Inflammatory macrophage treated with lipopolysaccharide for 4 hours (primary cell): ENCODE results near the gene SMIM35.
A peak's percentile ranks its signal among the peaks of the same experiment; 100 is the strongest.
"Not testable (repeated sequence)": the region's sequence is repeated elsewhere in the genome, so short reads cannot be mapped to it uniquely, and the experiment has no call there.

ENCODE experiments used
- DNase-seq: peaks from one replicate; pipeline ENCODE4 v3.0.0-alpha.2; 2020

Gene SMIM35

DNA sequence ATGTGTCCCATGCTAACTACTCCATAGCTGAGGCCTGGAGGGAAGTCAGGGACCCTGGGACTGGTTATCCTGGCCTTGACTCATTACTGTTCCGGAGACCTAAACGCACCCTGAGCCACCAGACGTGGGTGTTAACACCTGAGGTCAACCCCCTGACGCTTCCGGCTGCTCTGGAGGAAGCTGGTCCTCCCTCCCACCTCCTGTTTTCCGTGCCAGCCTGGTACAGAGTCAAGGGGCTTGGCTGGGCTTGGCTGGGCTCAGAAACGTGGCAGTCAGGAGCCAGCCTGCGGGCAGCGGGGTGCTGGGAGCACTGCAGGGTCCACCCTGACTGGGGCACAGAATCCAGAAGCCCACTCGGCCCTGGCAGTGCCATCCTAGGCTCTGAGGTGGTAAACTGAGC lies 7.3 kb downstream of the SMIM35 start:
- no peak for DNase-seq

DNA sequence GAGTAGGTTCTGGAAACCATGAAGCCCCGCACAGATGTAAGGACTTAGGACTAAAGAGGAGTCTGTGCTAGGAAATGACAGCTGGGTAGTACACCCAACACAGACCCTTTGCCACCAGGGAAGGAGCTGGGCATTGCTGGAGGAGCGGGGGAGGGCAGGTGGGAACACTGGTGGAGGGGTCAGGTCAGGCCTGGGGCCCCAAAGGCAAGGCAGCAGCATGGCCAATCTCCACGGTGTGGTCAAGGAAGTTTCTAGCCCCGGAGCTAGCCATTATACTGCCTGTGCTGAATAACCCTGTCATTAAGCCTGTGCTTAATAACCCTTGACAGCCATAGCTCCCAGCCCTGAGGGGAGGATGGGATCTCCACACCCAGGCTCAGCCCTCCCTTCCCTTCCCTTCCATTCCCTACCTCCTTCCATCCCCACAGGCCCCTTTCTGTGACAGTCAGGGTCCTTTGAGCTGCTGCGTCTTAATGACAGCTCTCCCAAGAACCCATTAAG lies 7.8 kb downstream of the SMIM35 start:
- DNase-seq, result no peak

DNA sequence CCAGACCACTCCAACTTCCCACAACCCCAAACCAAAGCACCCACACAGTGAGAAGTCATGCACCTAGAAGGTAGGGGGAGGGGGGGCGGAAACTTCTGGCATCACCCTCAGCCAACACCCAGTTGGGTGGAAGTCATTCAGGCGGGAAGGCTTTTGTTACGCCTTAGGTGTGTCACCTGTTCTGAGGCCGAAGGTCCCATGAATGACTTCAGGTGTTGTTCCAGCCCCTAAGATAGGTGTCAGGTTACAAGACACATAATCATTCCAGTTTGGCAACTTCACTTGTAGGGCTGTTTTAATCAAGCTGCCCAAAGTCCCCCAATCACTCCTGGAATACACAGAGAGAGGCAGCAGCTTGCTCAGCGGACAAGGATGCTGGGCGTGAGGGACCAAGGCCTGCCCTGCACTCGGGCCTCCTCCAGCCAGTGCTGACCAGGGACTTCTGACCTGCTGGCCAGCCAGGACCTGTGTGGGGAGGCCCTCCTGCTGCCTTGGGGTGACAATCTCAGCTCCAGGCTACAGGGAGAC lies 9.9 kb downstream of the SMIM35 start, which contains the start of gene TMPRSS4:
TMPRSS4 (plus strand) TSS at position 325 of the 528 bp plus-strand sequence. CDS start 225 bp downstream, outside the sequence.
- DNase-seq, result no peak

DNA sequence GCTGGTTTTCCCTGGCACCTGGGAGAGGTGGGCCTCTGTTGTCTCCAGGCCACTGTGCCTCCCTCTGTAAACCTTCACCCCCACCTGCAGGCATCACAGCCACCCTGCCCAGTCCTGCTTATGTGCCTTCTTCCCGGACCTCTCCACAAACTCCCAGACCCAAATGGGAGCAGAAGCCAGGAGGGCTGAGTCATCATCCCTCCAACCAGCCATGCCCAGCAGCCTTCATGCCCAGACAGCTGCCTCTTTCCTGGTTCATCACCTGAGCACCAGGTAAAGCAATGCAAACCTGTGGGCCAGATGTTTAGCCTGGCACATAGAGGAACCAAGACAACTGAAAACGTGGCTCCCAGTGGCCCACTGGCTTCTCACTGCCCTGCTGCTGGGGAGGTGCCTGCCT lies 12.0 kb downstream of the SMIM35 start:
- DNase-seq, result no peak

DNA sequence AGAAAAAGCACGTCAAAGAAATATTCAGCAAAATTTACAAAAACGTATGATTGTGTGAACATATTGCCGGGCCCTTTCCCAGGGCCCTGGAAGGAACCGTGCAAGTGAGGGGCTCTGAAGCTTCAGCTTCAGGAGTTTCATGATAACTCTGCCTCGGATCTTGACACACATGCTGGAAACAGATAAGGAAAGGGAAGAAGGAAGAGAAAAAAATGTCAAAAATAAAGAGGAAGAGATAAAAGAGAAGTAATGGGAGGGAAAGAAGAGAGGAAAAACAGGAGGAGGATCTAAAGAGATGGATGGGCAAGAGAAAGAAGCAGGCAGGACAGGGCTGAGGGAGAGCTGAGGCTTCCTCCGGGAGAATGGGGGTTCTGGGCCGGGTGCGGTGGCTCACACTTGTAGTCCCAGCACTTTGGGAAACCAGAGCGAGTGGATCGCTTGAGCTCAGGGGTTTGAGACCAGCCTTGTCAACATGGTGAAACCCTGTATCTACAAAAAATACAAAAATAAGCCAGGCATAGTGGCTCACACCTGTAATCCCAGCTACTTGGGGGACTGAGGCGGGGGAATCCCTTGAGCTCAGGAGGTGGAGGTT lies 12.6 kb downstream of the SMIM35 start:
- DNase-seq, result no peak

DNA sequence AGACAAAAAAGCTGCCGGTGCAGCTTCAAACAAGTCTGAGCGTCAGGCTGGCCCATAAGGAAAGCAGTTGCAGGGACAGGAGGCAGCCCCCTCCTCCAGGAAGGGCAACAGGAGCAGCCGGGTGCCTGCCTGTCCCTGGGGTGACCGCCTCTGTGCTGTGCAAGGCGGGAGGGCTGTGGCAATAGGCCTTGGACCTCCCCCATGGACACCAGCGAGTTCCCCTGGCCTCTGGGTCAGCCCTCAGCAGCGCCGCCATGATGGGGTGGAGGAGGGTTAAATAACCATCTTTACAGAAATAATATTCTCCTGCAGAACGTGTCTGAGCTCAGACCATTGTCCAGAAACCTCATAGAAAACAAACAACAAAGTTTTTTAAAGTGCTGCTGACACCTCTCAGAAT lies 13.2 kb downstream of the SMIM35 start:
- DNase-seq, result no peak

DNA sequence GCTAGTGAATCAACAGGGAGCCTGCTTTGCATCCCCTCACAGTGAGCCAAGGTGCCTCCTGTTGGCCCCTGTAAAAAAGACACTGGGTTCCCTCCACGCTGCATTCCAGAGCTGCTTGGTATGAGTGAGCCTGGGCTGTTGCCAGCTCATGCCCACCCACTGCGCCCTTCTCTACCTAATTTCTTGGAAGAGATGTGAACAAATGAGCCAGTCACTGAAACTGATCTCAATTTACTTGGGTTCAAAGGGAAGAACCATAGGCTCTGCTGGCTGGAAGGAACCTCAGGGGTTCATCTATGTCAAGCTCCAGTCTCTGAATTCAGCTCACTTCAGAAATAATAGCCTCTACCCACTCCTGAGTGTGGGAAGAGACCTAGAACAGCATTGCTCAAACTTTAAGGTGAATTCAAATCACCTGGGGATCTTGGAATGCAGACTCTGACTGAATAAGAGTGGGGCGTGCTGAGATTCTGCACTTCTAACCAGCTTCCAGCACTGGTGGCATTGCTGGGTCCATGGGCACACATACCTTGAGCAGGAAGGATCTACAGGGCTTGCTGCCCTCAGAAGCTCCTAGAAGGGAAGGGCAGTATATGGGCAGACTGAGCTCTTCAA lies 15.2 kb downstream of the SMIM35 start:
- DNase-seq, result no peak

DNA sequence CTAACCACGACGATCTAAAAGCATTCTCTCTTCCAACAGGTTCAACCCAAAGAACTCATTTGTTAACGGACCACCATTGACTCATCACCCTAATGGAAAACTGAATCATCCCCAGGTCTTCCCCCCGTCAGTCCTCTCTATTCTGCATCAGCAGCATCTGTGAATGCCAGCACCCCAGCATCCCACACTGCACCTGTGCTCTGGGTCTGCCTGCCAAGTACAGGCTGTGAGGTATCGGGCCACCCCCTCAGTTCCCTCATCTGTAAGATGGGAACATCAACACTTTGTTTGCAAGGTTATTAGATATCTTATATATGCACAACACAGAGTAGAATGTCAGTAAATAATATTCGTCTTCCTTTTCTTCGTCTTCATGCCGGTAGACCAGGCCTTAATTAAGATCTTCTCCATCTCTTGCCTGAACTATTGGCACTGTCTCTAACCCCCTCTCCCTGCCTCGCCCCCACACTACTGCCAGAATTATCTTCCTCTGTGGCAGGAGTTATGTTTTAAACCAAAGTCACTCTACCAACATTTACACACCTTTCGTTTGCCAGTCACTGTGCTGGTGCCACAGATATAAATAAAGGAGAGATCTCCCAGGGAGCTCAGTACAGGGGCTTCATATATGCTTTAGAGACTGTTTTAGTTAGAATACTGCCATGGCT lies 17.7 kb downstream of the SMIM35 start:
- DNase-seq, result no peak

DNA sequence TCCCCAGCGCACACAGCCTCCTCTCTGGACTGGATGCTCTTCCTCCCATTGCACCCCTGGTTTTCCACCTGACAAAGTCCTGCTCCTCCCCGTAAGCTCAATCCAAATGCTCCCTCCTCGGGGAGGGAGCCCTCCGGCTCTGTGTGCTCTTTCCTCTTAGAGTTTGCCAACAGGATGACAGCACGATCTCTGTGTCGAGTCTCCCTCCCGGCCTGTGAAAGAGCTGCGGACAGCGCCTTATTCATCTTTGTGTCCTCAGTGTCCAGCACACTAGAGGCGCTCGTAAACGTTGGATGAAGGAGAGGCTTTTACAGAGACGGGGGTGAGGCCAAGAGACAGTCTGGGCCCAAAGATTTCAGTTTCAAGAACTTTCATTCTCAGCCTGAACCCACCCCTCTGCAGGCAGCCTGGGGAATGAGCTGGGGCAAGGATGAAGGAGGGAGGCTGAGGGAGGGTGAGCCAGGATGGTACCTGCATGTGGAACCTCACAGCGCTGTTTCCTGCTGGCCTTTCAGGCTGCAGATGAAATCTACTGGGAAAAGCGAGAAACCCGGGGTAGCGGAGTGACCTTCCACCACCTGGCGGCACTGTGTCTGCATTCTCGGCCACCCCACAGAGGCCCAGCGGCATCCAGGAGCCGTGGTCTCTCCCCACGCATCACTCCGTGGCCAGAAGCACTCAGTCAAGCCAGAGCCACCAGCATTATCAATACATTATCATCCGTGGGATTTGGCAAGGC lies 18.4 kb downstream of the SMIM35 start:
- DNase-seq, result no peak

DNA sequence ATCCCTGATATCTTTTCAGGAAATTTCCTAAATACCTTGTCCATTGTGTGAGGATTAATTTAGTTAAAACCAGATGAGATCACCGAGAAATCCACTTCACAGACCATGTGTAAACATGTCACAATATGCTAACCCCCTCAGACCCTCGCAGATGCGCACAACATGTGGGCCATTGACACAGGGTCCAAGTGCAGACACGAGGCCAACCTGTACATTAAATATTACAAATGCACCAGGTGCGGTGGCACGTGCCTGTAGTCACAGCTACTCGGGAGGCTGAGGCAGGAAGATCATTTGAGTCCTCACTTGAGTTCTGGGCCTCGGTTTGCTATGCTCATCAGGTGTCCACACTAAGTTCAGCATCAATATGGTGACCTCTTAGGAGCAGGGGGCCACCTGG lies 19.8 kb downstream of the SMIM35 start:
- DNase-seq, result no peak

DNA sequence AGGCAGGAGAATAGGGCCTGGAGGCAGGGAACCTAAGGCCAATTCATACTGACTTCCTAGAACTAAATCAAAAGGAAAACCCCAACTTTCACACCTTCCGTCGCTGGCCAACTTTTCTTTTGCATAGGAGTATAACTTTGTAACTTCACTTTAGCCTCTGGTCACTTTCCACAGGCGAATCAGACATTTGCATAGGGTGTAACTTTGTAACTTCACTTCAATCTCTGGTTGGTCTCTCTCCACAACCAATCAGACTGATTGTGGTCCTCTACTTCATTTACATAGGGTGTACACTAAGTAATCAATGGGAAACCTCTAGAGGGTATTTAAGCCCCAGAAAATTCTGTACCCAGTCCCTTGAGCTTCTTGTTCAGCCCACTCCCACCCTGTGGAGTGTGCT lies 21.4 kb downstream of the SMIM35 start:
- no peak for DNase-seq

DNA sequence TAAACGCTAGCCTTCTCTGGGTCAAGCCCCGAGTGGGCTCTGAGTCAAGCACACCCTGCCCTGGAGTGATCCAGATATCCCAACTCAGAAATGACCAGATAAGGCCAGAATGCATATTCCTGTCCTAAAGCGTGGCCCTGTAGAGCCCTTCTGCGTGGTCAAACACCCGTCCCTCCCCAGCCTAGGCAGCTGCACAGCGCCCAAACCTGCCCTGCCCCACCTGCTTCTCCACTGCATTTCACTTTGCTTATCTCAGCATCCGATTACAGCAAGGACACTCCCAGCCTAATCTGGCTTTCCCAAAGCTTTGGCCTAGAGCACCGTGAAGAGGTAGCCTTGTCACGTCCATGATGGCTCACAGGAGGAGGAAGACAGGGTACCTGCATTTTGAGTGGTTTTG lies 21.8 kb downstream of the SMIM35 start:
- no peak for DNase-seq

DNA sequence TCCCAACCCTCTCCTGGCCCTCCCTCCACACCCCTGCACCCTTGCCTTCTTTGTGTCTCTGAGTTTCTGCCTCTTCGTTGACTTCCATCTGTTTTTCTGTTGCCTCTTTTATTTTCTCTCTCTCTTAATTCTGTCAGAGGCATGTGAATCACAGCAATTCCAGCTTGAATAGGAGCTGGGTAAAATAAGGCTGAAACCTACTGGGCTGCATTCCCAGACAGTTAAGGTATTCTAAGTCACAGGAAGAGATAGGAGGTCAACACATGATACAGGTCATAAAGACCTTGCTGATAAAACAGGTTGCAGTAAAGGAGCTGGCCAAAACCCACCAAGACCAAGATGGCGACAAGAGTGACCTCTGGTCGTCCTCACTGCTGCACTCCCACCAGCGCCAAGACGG lies 24.1 kb downstream of the SMIM35 start:
- DNase-seq, result not testable (repeated sequence)

DNA sequence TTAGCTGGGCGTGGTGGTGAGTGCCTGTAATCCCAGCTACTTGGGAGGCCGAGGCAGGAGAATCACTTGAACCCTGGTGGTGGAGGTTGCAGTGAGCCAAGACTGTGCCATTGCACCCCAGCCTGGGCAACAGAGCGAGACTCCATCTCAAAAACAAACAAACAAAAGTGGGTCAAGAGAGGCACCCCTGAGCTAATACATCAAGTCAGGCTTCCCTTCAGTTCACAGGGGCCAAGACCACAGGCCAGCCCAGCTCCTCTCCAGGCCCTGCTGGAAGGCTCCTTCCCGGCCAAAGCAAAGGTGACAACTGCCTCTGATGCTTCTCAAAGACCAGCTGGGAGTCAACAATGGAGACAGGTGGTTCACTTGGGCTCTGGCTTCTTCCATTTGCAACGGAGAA lies 24.6 kb downstream of the SMIM35 start:
- DNase-seq, result not testable (repeated sequence)

DNA sequence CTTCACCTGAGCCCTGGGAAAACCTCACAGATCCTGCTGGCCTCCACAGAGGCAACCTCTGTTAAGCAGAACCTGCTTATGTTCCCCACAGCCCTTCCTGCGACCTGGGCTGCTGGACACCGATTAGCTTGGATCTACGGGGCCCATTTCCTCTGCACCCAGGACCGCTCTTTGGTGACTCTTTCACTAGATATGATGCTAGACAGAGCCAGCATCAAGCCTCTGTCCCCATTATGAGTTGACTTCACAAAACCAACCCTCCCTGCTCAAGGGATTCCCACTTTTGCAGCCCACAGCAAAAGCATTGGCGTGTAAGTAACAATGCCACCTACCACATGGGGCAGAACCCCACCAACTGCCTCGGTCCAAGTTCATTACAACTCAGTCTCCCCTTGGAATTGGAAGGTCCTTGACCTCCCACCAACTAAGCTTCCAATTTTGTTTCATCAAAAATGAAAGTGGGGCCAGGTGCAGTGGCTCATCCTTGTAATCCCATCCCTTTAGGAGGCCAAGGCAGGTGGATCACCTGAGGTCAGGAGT lies 25.1 kb downstream of the SMIM35 start:
- no peak for DNase-seq

DNA sequence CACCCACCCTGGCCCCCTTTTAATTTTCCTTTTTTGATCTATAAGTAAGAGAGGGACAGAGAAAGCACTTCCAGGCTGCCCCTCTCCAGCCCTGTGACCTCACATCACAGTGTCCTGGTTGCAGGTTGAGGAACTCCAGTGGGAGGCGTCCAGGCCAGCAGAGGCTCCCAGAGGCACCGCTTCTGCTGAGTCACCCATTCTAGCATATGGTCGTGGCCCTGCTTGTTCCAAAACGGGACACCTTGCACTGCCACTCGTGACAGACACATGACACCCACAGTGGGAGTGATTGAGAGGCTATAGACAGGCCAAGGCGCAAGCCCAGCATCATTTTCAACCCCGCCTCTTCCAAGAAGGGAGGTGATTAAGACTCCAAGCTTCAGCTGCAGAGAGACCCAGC lies 25.9 kb downstream of the SMIM35 start:
- DNase-seq, result peak; percentile 72

DNA sequence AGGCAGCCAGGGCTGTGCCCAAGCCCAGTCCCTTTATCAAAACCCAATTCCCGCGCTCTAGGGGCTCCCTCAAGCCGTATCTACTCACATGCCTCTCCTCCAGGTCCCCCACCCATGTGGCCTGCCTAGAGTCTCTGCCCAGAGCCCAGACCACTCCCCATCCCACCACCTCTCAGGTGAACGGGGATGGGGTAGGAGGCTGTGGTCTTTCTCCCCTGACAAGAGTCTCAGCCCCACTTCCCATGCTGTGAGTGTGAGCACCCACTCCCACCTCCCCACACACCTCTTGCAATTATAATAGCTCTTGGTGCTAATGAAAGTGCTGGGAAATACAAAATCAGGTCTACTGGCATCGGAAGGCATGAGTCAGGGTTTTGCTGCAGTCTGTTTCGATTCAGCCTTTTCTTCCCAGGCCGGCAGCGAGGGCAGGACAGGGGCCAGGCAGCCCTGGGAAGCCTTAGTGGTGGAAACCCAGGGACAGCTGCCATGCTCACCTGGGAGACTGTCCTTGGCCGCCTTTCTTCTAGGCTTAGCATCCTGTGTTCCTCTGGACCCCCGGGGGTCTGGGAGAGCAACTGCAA lies 26.6 kb downstream of the SMIM35 start:
- no peak for DNase-seq

DNA sequence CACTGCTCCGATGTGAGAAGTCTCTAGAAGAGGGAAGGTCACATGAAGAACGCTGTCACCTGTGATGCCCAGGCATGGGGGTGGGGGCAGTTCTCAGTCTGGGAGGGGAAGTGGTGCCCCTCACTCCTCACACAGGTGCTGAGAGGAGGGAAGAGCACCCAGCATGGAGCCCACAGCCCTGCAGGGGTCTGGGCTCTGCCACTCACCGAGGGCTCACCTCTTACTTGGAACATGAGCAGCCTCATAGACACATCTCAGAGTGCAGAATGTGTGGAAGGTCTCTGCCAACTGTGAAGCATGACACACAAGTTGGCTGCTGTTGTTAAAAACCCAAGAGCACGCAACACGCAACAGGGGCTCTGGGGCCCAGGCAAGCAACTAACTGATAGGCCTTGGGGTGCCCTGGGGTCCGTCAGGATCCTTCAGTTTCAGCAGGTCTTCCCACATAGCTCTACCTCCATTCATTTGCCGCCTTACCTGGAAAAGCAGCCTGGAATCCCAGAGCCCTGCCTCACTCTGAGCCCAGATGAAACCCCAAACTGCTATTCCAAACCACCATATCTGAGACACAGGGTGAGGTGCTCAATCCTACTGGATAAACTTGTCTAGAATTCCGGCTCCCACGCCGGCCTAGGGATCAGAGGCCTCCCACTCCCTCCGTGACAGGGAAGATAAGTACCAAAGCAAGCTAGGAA lies 27.4 kb downstream of the SMIM35 start:
- no peak for DNase-seq

DNA sequence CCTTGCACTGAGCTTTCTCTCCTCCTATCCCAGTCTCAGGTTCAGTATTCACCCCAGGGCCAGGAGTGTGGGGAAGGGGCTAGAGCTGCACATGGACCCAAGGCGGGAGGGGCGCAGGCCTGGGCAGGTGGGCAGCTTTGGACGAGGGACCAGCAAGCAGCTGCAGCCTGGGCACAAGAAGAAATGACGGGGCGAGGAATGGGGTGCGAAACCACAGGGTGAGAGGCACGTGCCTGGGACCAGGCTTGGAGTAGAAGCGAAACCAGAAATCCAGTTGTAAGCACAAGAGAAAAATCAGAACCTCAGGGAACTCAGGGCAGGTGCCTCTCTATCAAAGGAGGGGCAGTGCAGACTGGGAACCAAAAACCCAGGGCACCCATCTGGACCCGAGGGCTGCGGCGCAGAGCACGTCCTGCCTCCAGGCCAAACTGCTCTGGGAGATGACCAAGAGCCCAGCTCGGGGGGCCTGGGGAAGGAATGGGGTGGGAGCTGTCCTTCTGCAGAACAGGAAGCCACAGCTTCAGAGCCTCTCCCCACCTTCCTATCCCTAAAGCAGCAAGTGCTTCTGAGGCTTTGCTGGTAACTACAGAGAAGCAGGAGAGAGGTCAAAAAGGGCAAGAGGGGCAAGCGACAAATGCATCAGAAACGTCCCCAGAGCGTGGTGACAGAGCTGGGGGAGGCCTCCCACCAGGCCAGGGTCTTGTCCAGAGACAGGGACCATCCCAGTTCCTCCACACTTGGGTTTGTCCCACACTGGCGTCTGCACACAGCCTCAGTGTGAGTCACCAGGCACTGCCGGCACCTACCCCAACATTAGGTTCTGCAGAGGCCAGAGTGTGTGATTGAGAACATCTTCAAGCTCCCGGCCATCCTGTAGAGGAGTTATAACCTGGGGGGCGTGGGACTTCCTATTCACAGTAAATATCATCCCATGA lies 28.2 kb downstream of the SMIM35 start:
- DNase-seq, result peak; percentile 35

DNA sequence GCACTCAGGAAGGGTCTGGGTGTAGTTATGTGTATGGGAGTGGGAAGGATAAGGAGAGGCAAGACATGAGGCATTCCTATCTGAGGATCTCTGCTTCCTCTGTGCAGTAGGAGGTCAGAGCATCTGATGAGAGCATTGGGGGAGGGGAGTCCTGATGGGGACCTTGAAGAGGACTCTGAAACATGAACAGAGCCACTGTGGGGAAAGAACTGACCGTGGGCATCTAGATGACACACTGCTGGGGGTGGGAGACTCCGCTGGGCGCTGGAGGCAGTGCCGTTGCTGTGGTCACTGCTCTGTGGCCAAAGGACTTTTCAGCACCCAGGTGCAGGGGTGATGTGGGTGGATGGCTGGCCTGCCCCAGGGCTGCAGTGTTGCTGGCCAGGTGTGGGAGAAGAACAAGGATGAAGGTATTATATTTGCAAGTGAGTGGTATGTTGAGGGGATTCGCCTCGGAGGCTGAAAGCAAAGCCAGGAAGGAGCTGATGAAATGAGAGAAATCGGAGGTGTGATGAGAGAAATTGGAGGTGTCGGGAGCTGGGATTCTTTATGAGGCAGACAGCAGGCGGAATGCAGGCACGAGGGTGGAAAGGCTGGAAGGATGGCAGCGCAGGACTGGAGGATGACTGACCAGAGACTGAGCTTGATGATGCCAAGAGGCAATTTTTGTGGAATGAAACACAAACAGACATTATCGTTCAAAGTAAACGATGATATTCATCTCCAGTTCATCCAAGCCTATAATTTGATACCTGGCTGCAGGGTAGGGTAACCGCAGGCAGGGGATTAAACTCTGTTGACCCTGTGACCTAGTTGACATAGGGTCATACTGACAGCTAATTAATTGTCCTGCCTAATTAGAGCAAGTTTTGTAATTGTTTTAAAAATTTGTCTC lies 29.3 kb downstream of the SMIM35 start:
- DNase-seq, result no peak
